Kidney epithelial cell (primary cell): ENCODE results near the gene CCDC154. TPM values are rescaled to one million over a fixed set of nuclear protein-coding genes. Genes with fewer than 3 reads are reported as not detected.
"Not testable (repeated sequence)": the region's sequence is repeated elsewhere in the genome, so short reads cannot be mapped to it uniquely, and the experiment has no call there.

ENCODE experiments used
- DNase-seq: peaks from one replicate; pipeline ENCODE4 v3.0.0-alpha.2; 2010; ENCODE audit warnings: low read depth
- H3K27me3 ChIP-seq: 2 replicates; pipeline ENCODE4 v1.6.0; 2011; ENCODE audit warnings: low read length; ENCODE audit not compliant: control insufficient read depth, insufficient read depth
- H3K36me3 ChIP-seq: 2 replicates; pipeline ENCODE4 v1.5.1; 2011; ENCODE audit warnings: low read length; ENCODE audit not compliant: control insufficient read depth, insufficient read depth
- H3K4me3 ChIP-seq: 2 replicates; pipeline ENCODE4 v1.5.1; 2011; ENCODE audit warnings: low read depth, mild to moderate bottlenecking, control low read depth, low read length
- CTCF ChIP-seq: IDR thresholded peaks from 2 replicates; pipeline ENCODE4 v1.5.1; 2011; ENCODE audit warnings: mild to moderate bottlenecking, moderate library complexity, low read length, control low read depth, inconsistent platforms; ENCODE audit not compliant: insufficient read depth, poor library complexity, severe bottlenecking
- total RNA-seq: library from RNA; depleted of rRNA; stranded (reverse); fragments of >200 nt; gene quantifications from 2 replicates; pipeline ENCODE4 v1.2.3, GENCODE V29; 2015

Gene CCDC154
- total RNA-seq, 1 donor from 2014 or later: 0.08 TPM

GRCh38 chr16:1470481-1471251 lies 26.3 kb upstream of the CCDC154 start:
- DNase-seq: peak; percentile 23
- no peak for TF ChIP-seq CTCF
- Histone ChIP-seq H3K27me3 (no peaks in the 10 kb centered on the region), H3K36me3 (no peaks in the 10 kb centered on the region), H3K4me3 (no peak overlapping the region)

- no peak overlapping the region for H3K4me3 ChIP-seq
- H3K27me3 ChIP-seq: no peaks in the 10 kb centered on the region
- TF ChIP-seq CTCF: no peak
Measured at GRCh38 chr16:1469693-1470201, 25.4 kb upstream of the CCDC154 start.

GRCh38 chr16:1469141-1469540 lies 24.8 kb upstream of the CCDC154 start:
- H3K36me3 ChIP-seq, DNase-seq, H3K27me3 ChIP-seq, H3K4me3 ChIP-seq: not testable (repeated sequence)

More at GRCh38 chr16:1469693-1470201, 25.4 kb upstream of the CCDC154 start:
- peak; percentile 16 for DNase-seq
- H3K36me3 ChIP-seq: no peaks in the 10 kb centered on the region

- Histone ChIP-seq H3K27me3 (no peaks in the 10 kb centered on the region), H3K4me3 (no peak overlapping the region), H3K36me3 (no peaks in the 10 kb centered on the region)
- no peak for DNase-seq
- no peak for TF ChIP-seq CTCF
Measured at GRCh38 chr16:1468426-1468810, 24.1 kb upstream of the CCDC154 start.

- peak; percentile 28 for DNase-seq
- no peaks in the 10 kb centered on the region for H3K36me3 ChIP-seq
- H3K4me3 ChIP-seq: no peak overlapping the region
- H3K27me3 ChIP-seq: no peaks in the 10 kb centered on the region
- TF ChIP-seq CTCF: no peak
Measured at GRCh38 chr16:1466968-1467521, 22.7 kb upstream of the CCDC154 start.

GRCh38 chr16:1466054-1466453 lies 21.7 kb upstream of the CCDC154 start:
- Histone ChIP-seq H3K4me3 (no peak overlapping the region), H3K36me3 (no peaks in the 10 kb centered on the region), H3K27me3 (no peaks in the 10 kb centered on the region)
- no peak for TF ChIP-seq CTCF
- no peak for DNase-seq
